T-helper 1 cell treated with Interleukin-12 subunit alpha and Interleukin-12 subunit beta and Interleukin-4 antibody, amounts not matched to agents 30 ng/mL and 1 ng/mL, for 36 hours (primary cell): ENCODE measurements around the gene DCAF7. TPM values are rescaled to one million over a fixed set of nuclear protein-coding genes. Genes with fewer than 3 reads are reported as not detected.

Source experiments
- intact Hi-C: fragments of 100-400 bp; cut with micrococcal nuclease; formaldehyde crosslinking; loops from one replicate; pipeline ENCODE4 v1.15.1; 2024
- total RNA-seq: library from RNA; stranded (reverse); gene quantifications from 2 replicates; pipeline ENCODE4 v1.2.3, GENCODE V29; 2022

Gene DCAF7
- 128 and 133 TPM in 2 replicates for total RNA-seq

GRCh38 chr17:63549946-63550816 is at the start of gene DCAF7:
Gene DCAF7 (plus strand): TSS chr17:63550477. CDS start chr17:63550678, 201 bp downstream.
- intact Hi-C loops = loop anchor here (1.0 to 10.0 kb wide), 15 partner anchors 27 to 1507 kb away; partner anchors contain the start of genes CCDC47, CEP95, DDX5 and FTSJ3

- intact Hi-C loops = no loop called here
Observed at GRCh38 chr17:63500543-63501390, 49.5 kb upstream of the DCAF7 start.

GRCh38 chr17:63503341-63503705 is 47.0 kb upstream of the DCAF7 start:
- intact Hi-C loops = no loop called here

- intact Hi-C loops = no loop called here
Observed at GRCh38 chr17:63504261-63504660, 46.0 kb upstream of the DCAF7 start.

- intact Hi-C loops = no loop called here
Observed at GRCh38 chr17:63505341-63505740, 44.9 kb upstream of the DCAF7 start.

GRCh38 chr17:63506627-63507026 is 43.6 kb upstream of the DCAF7 start:
- intact Hi-C loops = no loop called here

GRCh38 chr17:63511331-63511730 is 38.9 kb upstream of the DCAF7 start:
- intact Hi-C loops = no loop called here

GRCh38 chr17:63512388-63512787 is 37.9 kb upstream of the DCAF7 start:
- intact Hi-C loops = no loop called here

GRCh38 chr17:63512896-63513644 is 37.2 kb upstream of the DCAF7 start:
- intact Hi-C loops = no loop called here

GRCh38 chr17:63514477-63514876 is 35.8 kb upstream of the DCAF7 start:
- intact Hi-C loops = no loop called here

GRCh38 chr17:63514974-63515373 is 35.3 kb upstream of the DCAF7 start:
- intact Hi-C loops = no loop called here

- intact Hi-C loops = no loop called here
Observed at GRCh38 chr17:63515426-63515825, 34.9 kb upstream of the DCAF7 start.

- intact Hi-C loops = no loop called here
Observed at GRCh38 chr17:63516910-63517824, 33.1 kb upstream of the DCAF7 start.

GRCh38 chr17:63517825-63518534 is 32.3 kb upstream of the DCAF7 start:
- intact Hi-C loops = no loop called here

- intact Hi-C loops = no loop called here
Observed at GRCh38 chr17:63519116-63519881, 31.0 kb upstream of the DCAF7 start.

- intact Hi-C loops = no loop called here
Observed at GRCh38 chr17:63519972-63520882, 30.1 kb upstream of the DCAF7 start.

GRCh38 chr17:63523253-63523855 is 26.9 kb upstream of the DCAF7 start, which contains the start of gene KCNH6:
Gene KCNH6 (plus strand): TSS chr17:63523358. CDS start chr17:63523414, 56 bp downstream.
- intact Hi-C loops = loop anchor here (1.0 to 2.0 kb wide), 3 partner anchors 27 to 77 kb away; partner anchors contain the start of genes DCAF7 and TACO1
